ENCODE data around the gene TGOLN2. TPM values are rescaled to one million over a fixed set of nuclear protein-coding genes. Genes with fewer than 3 reads are reported as not detected.

The TGOLN2 gene
- total RNA-seq, 4 donors from 2014 or later = 40.6 to 77.2 (median 49.0) TPM

- Histone ChIP-seq H3K9me3 (no peaks in the 10 kb centered on the region), H3K4me1 (peaks cover 0 to 64% (median 20%) of the 10 kb centered on the region in 3 donors), H3K27me3 (no peaks in the 10 kb centered on the region), H3K36me3 (no peaks in the 10 kb centered on the region), H3K27ac (peak overlapping the region; percentile 74 to 88 (median 83)), H3K4me3 (peak overlapping the region in 1 of 4 donors; percentile 14)
- TF ChIP-seq, protein P1, sequence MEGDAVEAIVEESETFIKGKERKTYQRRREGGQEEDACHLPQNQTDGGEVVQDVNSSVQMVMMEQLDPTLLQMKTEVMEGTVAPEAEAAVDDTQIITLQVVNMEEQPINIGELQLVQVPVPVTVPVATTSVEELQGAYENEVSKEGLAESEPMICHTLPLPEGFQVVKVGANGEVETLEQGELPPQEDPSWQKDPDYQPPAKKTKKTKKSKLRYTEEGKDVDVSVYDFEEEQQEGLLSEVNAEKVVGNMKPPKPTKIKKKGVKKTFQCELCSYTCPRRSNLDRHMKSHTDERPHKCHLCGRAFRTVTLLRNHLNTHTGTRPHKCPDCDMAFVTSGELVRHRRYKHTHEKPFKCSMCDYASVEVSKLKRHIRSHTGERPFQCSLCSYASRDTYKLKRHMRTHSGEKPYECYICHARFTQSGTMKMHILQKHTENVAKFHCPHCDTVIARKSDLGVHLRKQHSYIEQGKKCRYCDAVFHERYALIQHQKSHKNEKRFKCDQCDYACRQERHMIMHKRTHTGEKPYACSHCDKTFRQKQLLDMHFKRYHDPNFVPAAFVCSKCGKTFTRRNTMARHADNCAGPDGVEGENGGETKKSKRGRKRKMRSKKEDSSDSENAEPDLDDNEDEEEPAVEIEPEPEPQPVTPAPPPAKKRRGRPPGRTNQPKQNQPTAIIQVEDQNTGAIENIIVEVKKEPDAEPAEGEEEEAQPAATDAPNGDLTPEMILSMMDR (IDR thresholded peaks at IDR 0.05) = no peak
- TF ChIP-seq POLR2A (IDR thresholded peaks at IDR 0.05) = no peak
- DNase-seq = no peak
- 45 to 58% methylated on average over 7 of the region's 7 CpGs for WGBS, 2 donors
- intact Hi-C loops (cut with DNase I) = loop anchor here (5.0 kb wide), 1 partner anchor 155 kb away; the partner anchor contains the start of gene TCF7L1
These were observed 40.1 kb downstream of the TGOLN2 start for GRCh38 chr2:85287721-85288120.

GRCh38 chr2:85286918-85287317 lies 40.9 kb downstream of the TGOLN2 start:
- peak overlapping the region in 3 of 4 donors; percentile 83 to 88 (median 83) for H3K27ac ChIP-seq
- peaks cover 0 to 64% (median 20%) of the 10 kb centered on the region in 3 donors for H3K4me1 ChIP-seq
- H3K4me3 ChIP-seq = no peak overlapping the region
- H3K36me3 ChIP-seq = no peaks in the 10 kb centered on the region
- intact Hi-C loops (cut with DNase I) = loop anchor here (5.0 kb wide), 1 partner anchor 155 kb away; the partner anchor contains the start of gene TCF7L1
- no peak for DNase-seq
- no peaks in the 10 kb centered on the region for H3K27me3 ChIP-seq
- TF ChIP-seq, protein P1 (IDR thresholded peaks at IDR 0.05) = no peak
- no peak for TF ChIP-seq POLR2A (IDR thresholded peaks at IDR 0.05)
- H3K9me3 ChIP-seq = no peaks in the 10 kb centered on the region
- 46 to 59% methylated on average over 8 of the region's 8 CpGs for WGBS, 2 donors

DNA sequence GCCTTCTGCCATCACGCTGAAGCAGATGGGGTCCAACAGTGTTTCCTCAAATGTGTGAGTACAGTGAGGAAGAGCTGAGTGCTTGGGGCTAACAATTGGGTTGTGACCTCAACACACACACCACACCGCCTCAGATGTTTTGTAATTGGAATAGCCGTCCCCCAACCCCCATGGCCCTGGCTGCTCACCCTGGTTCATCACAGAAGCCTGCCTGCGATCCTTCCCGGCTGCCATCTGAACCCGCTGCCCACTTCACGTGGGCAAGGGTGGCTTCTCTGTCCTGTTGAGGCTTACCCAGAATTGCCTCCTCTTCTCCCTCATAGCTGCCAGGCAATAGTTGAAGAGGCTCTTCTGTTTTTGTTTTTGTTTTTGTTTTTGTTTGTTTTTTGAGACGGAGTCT lies 44.1 kb downstream of the TGOLN2 start:
- Histone ChIP-seq H3K9me3 (no peaks in the 10 kb centered on the region), H3K27me3 (no peaks in the 10 kb centered on the region), H3K4me1 (peaks cover 0 to 40% (median 13%) of the 10 kb centered on the region in 3 donors), H3K4me3 (no peak overlapping the region), H3K27ac (no peak overlapping the region), H3K36me3 (no peaks in the 10 kb centered on the region)
- TF ChIP-seq POLR2A (IDR thresholded peaks at IDR 0.05) = no peak
- 83 to 89% methylated on average over 6 to 8 of the region's 8 CpGs for WGBS, 2 donors
- intact Hi-C loops (cut with DNase I) = no loop called here
- DNase-seq = no peak

DNA sequence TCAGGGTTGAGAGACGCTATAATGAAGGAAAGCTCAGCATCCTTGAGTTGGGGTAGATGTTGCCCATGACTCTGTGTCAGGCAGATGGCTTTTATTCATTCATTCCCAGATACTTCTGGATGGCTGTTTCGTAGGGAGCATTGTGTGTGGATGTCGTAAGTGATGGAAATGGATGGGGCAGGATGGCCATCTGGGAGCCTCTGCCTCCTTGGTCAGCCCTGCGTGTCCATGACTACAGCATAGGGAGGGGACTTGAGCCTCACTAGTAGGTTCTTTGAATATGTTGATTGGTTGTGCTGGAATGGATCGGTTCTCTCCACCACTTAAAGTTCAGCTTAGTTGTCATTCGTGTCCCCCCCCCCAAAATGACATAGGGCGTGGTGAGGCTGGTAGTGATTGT lies 44.9 kb downstream of the TGOLN2 start:
- Histone ChIP-seq H3K9me3 (no peaks in the 10 kb centered on the region), H3K27me3 (no peaks in the 10 kb centered on the region), H3K36me3 (no peaks in the 10 kb centered on the region), H3K4me3 (no peak overlapping the region), H3K4me1 (peaks cover 5 to 42% (median 17%) of the 10 kb centered on the region in 3 donors), H3K27ac (no peak overlapping the region)
- TF ChIP-seq POLR2A (IDR thresholded peaks at IDR 0.05) = no peak
- TF ChIP-seq, protein P1 (IDR thresholded peaks at IDR 0.05) = no peak
- DNase-seq = no peak
- intact Hi-C loops (cut with DNase I) = no loop called here
- 66 to 95% methylated on average over 4 to 5 of the region's 7 CpGs for WGBS, 2 donors

GRCh38 chr2:85281553-85281952 lies 46.2 kb downstream of the TGOLN2 start:
- Histone ChIP-seq H3K4me3 (no peak overlapping the region), H3K4me1 (peaks cover 19 to 42% (median 24%) of the 10 kb centered on the region in 3 donors), H3K36me3 (no peaks in the 10 kb centered on the region), H3K27me3 (no peaks in the 10 kb centered on the region), H3K27ac (no peak overlapping the region), H3K9me3 (no peaks in the 10 kb centered on the region)
- intact Hi-C loops (cut with DNase I) = no loop called here
- WGBS, 2 donors = 68 to 80% methylated on average over 6 of the region's 6 CpGs
- DNase-seq = no peak
- TF ChIP-seq, protein P1 (IDR thresholded peaks at IDR 0.05) = no peak
- no peak for TF ChIP-seq POLR2A (IDR thresholded peaks at IDR 0.05)

DNA sequence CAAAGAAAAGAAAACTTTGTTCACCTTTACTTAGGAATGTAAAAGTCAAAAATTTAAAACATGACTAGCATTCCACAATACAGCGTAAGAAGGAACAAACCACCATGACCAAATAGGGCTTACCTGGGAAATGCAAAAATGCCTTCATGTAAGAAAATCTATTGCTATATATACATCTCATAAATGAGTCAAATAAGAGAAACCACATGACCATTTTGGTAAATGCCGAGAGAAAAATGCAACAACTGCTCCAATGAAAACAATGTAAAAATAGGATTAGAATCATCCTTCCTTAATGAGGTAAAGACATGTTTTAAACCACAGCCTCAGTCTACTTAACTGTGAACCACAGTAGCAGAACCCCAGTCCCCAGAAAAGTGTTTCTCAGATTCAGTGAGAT lies 49.4 kb downstream of the TGOLN2 start:
- Histone ChIP-seq H3K27me3 (no peaks in the 10 kb centered on the region), H3K27ac (peak overlapping the region in 2 of 4 donors; percentile 77 to 88), H3K36me3 (no peaks in the 10 kb centered on the region), H3K9me3 (no peaks in the 10 kb centered on the region), H3K4me3 (no peak overlapping the region), H3K4me1 (peaks cover 26 to 57% (median 30%) of the 10 kb centered on the region in 3 donors)
- no peak for DNase-seq
- 56 to 60% methylated on average over 2 of the region's 2 CpGs for WGBS, 2 donors
- intact Hi-C loops (cut with DNase I) = no loop called here
- TF ChIP-seq POLR2A (IDR thresholded peaks at IDR 0.05) = no peak
- TF ChIP-seq, protein P1 (IDR thresholded peaks at IDR 0.05) = no peak
